PC-9 (cell line): Measurements from ENCODE around the gene UVRAG. TPM values are rescaled to one million over a fixed set of nuclear protein-coding genes. Genes with fewer than 3 reads are reported as not detected.

Experiments used
- BruUV-seq: library from RNA; stranded (reverse); fragments of 400-500 nt; replicated peaks from 2 replicates; lab custom pipeline; 2021; lab: Mats Ljungman, UMichigan
- CTCF ChIA-PET: fragments of 300-600 bp; sonication (Branson Sonifier 250); formaldehyde crosslinking; loops from one replicate; lab custom pipeline; 2022; ENCODE audit warnings: antibody characterized with exemption; lab: Charles Lee
- POLR2A ChIA-PET: fragments of 300-600 bp; sonication (Branson Sonifier 250); formaldehyde crosslinking; loops from one replicate; lab custom pipeline; 2022; ENCODE audit warnings: antibody characterized with exemption; ENCODE audit not compliant: unreplicated experiment; lab: Charles Lee
- DNase-seq, 2 experiments: peaks; one replicate each; pipeline versions ENCODE4 v3.0.0 to v3.0.0-alpha.2; 2015 to 2022; ENCODE audit warnings: mixed read lengths in 1 of 2
- H2AFZ ChIP-seq: fragments of 200-600 bp; sonication (generic); 2 replicates; pipeline ENCODE4 v1.8.1; 2017; ENCODE audit warnings: antibody characterized with exemption
- H3F3A ChIP-seq: fragments of 200-600 bp; sonication (generic); 2 replicates; pipeline ENCODE4 v1.8.1; 2017; ENCODE audit warnings: antibody characterized with exemption, mild to moderate bottlenecking, low read depth; ENCODE audit not compliant: insufficient read depth
- H3K27ac ChIP-seq: fragments of 200-600 bp; sonication (generic); 2 replicates; pipeline ENCODE4 v1.6.1; 2016; ENCODE audit warnings: mixed run types
- H3K27me3 ChIP-seq: fragments of 200-600 bp; sonication (generic); 2 replicates; pipeline ENCODE4 v1.6.1; 2016; ENCODE audit warnings: low read depth, mixed run types; ENCODE audit not compliant: insufficient read depth
- H3K36me3 ChIP-seq: fragments of 200-600 bp; sonication (generic); 2 replicates; pipeline ENCODE4 v1.6.1; 2016; ENCODE audit warnings: low read depth, mixed run types
- H3K4me1 ChIP-seq: fragments of 200-600 bp; sonication (generic); replicated peaks from 2 replicates; pipeline ENCODE4 v1.6.1; 2016; ENCODE audit warnings: mixed run types; ENCODE audit not compliant: insufficient read depth
- H3K4me2 ChIP-seq: fragments of 200-600 bp; sonication (generic); 2 replicates; pipeline ENCODE4 v1.6.1; 2017; ENCODE audit warnings: mixed run types
- H3K4me3 ChIP-seq: fragments of 200-600 bp; sonication (generic); 2 replicates; pipeline ENCODE4 v1.6.1; 2016; ENCODE audit warnings: mixed run types
- H3K79me2 ChIP-seq: fragments of 200-600 bp; sonication (generic); 2 replicates; pipeline ENCODE4 v1.6.1; 2017; ENCODE audit warnings: low read depth, mixed run types
- H3K9me2 ChIP-seq: fragments of 200-600 bp; sonication (generic); 2 replicates; pipeline ENCODE4 v1.8.1; 2017; ENCODE audit warnings: mild to moderate bottlenecking; ENCODE audit not compliant: insufficient read depth
- H3K9me3 ChIP-seq: fragments of 200-600 bp; sonication (generic); 2 replicates; pipeline ENCODE4 v1.8.1; 2016; ENCODE audit warnings: low read depth; ENCODE audit not compliant: insufficient read depth
- H4K20me1 ChIP-seq: fragments of 200-600 bp; sonication (generic); 2 replicates; pipeline ENCODE4 v1.8.1; 2017; ENCODE audit not compliant: insufficient read depth
- CTCF ChIP-seq: fragments of 200-600 bp; sonication (generic); conservative IDR thresholded peaks from 2 replicates; pipeline ENCODE4 v1.6.1; 2017; ENCODE audit warnings: mixed run types, antibody characterized with exemption, mild to moderate bottlenecking, moderate library complexity
- EZH2 ChIP-seq: fragments of 200-600 bp; sonication (generic); IDR thresholded peaks from 2 replicates; pipeline ENCODE4 v1.8.0; 2017; ENCODE audit warnings: antibody characterized with exemption, low read depth
- intact Hi-C: fragments of 100-400 bp; cut with micrococcal nuclease; formaldehyde crosslinking; loops from one replicate; pipeline ENCODE4 v1.10.0; 2022; ENCODE audit not compliant: unreplicated experiment
- total RNA-seq: library from RNA; stranded (reverse); gene quantifications from 2 replicates; pipeline ENCODE4 v1.2.3, GENCODE V29; 2021

Gene UVRAG
- total RNA-seq, 1 experiment from 2014 or later: 20.4 TPM

GRCh38 chr11:76035020-76035419, 220.0 kb downstream of the UVRAG start:
- Histone ChIP-seq H3K9me3 (no peaks in the 10 kb centered on the region), H3K27ac (peak overlapping the region; percentile 25), H3K4me3 (no peak overlapping the region), H2AFZ (no peak overlapping the region), H3K9me2 (0 out of 2 replicates have a peak, but pooled peaks cover 5% of the 10 kb centered on the region), H3F3A (peaks cover 22% of the 10 kb centered on the region), H3K79me2 (no peaks in the 10 kb centered on the region), H4K20me1 (no peaks in the 10 kb centered on the region), H3K36me3 (no peaks in the 10 kb centered on the region), H3K4me1 (peaks cover 35% of the 10 kb centered on the region), H3K4me2 (no peak overlapping the region), H3K27me3 (no peaks in the 10 kb centered on the region)
- intact Hi-C loops: no loop called here
- no TSS peak for BruUV-seq
- ChIA-PET POLR2A (no interaction called here), CTCF (no interaction called here)
- no peak for DNase-seq
- TF ChIP-seq EZH2: no peak
- no peak for TF ChIP-seq CTCF

GRCh38 chr11:76038608-76039007, 223.6 kb downstream of the UVRAG start:
- BruUV-seq: no TSS peak

GRCh38 chr11:76041208-76041607, 226.2 kb downstream of the UVRAG start:
- H3K4me2 ChIP-seq: no peak overlapping the region
- no peak overlapping the region for H2AFZ ChIP-seq
- no peaks in the 10 kb centered on the region for H3K4me1 ChIP-seq
- H3K36me3 ChIP-seq: no peaks in the 10 kb centered on the region
- CTCF ChIA-PET: no interaction called here
- 0 out of 2 replicates have a peak, but pooled peaks cover 2% of the 10 kb centered on the region for H3K9me2 ChIP-seq
- TF ChIP-seq CTCF (no peak), EZH2 (no peak)
- intact Hi-C loops: no loop called here
- H3K9me3 ChIP-seq: no peaks in the 10 kb centered on the region
- no peaks in the 10 kb centered on the region for H3K79me2 ChIP-seq
- no TSS peak for BruUV-seq
- no peaks in the 10 kb centered on the region for H4K20me1 ChIP-seq
- DNase-seq: no peak
- no peak overlapping the region for H3K27ac ChIP-seq
- 0 out of 2 replicates have a peak, but pooled peaks cover 6% of the 10 kb centered on the region for H3F3A ChIP-seq
- H3K4me3 ChIP-seq: no peak overlapping the region
- H3K27me3 ChIP-seq: no peaks in the 10 kb centered on the region
- POLR2A ChIA-PET: no interaction called here

More at GRCh38 chr11:76038608-76039007, 223.6 kb downstream of the UVRAG start:
- no peak overlapping the region for H3K4me2 ChIP-seq
- TF ChIP-seq CTCF (no peak), EZH2 (no peak)
- no peak overlapping the region for H3K4me3 ChIP-seq
- H2AFZ ChIP-seq: no peak overlapping the region
- no peak for DNase-seq
- H3K9me2 ChIP-seq: 0 out of 2 replicates have a peak, but pooled peaks cover 5% of the 10 kb centered on the region
- no peaks in the 10 kb centered on the region for H3K9me3 ChIP-seq
- CTCF ChIA-PET: no interaction called here
- intact Hi-C loops: no loop called here
- H3K27ac ChIP-seq: no peak overlapping the region
- no peaks in the 10 kb centered on the region for H4K20me1 ChIP-seq
- POLR2A ChIA-PET: no interaction called here
- no peaks in the 10 kb centered on the region for H3K79me2 ChIP-seq
- no peaks in the 10 kb centered on the region for H3K36me3 ChIP-seq
- H3K27me3 ChIP-seq: no peaks in the 10 kb centered on the region
- H3K4me1 ChIP-seq: peaks cover under 1% of the 10 kb centered on the region
- H3F3A ChIP-seq: 0 out of 2 replicates have a peak, but pooled peaks cover 6% of the 10 kb centered on the region
